GM19324 (cell line): Measurements from ENCODE around the gene SLC9C1.
"Not testable (repeated sequence)": the region's sequence is repeated elsewhere in the genome, so short reads cannot be mapped to it uniquely, and the experiment has no call there.

ENCODE experiments used
- ATAC-seq: cut with Tn5 transposase; IDR thresholded peaks from one replicate; pipeline ENCODE4 v1.9.1; 2021; ENCODE audit warnings: mild to moderate bottlenecking, moderate library complexity; ENCODE audit not compliant: unreplicated experiment, low FRiP score

Gene SLC9C1

DNA sequence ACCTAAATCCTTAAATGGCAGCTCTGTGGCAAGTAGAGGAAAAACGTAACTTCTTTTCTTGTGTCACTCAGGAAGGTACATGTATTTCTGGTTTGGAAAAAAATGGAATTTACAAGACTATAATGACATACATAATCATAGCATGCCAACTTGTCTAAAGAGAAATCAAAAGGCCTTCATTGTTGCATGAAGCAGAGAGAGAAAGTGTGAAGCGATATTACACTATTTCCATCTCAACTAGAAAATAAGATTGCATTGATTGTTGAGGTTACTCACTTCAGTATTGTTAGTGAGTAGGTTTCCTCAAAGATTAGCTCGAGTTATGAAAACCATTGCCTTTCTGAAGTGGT is 93.7 kb downstream of the SLC9C1 start:
- no peak for ATAC-seq

DNA sequence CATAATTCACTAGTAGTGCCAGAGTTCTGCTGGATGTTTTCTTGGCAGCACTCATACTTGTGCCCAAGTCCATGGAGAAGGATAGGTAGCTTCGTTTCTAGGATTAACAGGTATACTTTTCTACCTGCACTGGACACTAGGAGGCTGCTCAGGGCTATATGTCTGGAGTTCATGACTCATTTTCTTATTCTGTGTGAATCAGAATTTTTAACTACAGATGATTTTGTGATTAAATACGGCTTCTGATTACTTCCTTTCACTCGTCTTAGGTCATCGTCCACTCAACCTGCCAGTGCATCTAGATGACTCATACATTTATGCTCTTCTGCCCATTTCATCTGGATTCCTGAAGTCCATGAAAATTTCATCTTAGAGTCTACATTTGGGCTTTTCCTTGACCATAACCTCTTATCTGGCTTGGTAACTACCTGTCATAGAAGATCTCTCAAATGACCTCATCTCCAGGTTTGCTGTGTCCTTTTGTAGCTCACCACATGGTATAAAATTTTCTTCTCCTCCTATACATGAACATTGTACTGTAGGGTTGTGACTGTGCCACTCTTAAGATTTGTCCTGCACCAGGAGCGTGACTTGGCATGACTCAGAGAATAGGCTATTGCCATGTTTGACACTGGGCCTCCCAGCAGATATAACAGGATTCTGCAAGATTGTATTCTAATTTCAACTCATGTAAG is 94.2 kb downstream of the SLC9C1 start:
- no peak for ATAC-seq

DNA sequence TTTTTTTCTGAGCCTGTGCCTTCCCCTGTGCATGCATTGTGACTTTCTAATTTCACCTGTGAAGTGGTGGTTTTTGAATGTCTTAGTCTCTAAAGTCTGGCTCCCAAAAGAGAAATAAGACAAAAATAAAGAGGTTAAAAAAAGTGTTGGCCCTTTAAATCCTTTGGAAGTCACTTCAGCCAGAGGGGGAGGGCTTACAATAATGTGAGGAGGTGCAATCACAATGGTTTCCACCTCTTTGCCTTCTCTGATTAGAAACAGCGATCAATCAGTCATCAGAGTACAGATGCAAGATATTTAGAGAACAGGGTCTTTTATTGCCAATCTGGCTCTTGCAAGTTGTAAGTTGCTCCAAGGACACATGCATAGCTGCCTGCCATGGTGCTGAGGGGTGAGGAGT is 96.9 kb downstream of the SLC9C1 start:
- ATAC-seq: no peak

DNA sequence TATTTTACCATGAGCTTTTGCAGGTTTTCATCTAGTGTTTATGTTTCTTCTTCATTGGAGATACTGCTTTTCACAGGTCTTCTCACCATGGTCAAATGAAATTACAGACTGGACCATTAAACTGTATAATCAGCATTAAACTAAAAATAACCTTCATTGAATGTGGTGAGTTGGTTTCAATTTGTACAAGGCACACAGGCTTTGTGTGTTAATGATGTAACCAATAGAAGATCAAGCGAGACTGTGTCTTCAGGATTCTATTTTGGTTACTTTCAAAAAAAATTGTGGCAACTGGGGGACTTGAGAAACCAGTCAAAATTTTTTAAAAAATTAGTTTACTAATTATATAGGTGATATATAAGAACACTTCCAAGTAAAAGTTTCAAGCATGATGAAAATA is 106.7 kb downstream of the SLC9C1 start:
- no peak for ATAC-seq

DNA sequence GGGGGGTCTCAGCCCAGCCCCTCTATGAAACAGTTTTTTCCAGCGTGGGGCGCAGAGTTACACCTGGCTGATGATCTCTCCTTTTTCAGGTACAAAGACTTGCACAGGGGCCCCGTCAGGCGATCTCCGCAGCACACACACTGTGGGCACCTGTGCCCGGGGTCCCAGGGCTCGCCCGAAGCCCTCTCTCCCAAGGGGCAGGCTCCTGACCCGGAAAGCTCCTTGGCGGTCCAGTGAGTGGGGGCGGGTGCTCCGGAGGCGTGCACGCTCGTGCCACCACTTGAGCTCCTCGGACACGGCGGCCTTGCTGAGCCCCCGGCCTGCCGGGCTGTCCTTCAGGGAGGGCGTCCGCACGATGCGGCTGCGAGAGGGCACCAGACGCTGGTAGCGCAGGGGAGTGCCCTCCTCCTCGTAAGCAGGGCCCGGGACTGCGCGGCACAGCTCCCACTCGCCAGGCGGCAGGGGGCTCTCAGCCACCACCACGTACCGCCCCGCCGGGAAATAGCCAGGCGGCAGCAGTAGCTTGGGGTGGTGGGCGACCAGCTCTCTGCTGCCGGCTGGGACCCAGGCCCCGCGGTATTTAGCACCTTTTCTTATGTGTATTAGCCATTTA is 108.5 kb downstream of the SLC9C1 start:
- ATAC-seq: not testable (repeated sequence)

DNA sequence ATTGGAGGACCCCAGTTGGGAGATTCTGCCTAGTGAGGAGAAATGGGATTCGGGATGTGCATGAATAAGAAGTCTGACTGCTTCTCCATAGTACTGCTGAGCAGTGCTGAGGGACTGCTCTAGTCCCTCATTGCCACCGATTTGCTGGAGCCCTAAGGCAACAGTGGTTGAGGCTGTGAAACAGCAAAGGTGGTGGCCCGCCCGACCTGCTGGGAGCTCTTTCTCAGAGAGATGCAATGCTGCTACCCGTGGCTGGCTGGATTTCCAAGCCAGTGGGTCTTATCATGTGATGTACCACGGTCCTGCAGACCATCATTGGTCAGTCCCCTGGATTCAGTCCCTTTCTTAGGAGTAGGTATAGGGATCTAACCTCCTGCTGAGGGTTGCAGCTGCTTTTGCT is 118.4 kb downstream of the SLC9C1 start:
- no peak for ATAC-seq

DNA sequence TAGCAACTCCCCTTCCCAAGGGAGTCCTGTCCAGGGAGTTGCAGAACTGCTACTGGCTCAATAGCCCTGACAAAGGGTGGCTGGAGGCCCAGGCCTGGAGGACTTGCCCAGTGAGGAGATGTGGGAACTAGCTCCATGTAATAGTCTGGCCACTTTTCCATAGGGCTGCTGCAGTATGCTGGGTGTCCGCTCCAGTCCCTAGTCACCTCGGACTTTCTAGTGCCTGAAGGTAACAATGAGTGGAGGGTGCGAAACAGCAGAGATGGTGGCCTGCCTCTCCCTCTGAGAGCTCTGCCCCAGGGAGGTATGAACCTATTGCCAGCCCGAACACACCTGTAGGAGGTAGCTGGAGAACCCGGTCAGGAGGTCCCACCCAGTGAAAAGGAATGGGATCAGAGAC is 119.0 kb downstream of the SLC9C1 start:
- ATAC-seq: no peak

DNA sequence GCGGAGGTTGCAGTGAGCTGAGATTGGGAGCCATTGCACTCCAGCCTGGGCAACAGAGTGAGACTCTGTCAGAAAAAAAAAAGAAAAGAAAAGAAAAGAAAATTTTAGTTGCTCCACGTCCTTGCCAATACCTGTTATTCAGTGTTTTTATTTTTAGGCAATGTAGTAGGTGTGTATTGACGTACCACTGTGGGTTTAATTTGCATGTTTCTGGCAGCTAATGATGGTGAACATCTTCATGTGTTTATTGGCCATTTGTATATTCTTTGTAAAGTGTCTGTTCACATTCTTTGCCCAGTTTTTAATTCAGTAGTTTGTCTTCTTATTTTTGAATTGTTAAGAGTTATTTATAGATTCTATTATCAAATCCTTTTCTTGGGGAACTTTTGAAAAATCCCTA is 122.9 kb downstream of the SLC9C1 start:
- ATAC-seq: no peak

DNA sequence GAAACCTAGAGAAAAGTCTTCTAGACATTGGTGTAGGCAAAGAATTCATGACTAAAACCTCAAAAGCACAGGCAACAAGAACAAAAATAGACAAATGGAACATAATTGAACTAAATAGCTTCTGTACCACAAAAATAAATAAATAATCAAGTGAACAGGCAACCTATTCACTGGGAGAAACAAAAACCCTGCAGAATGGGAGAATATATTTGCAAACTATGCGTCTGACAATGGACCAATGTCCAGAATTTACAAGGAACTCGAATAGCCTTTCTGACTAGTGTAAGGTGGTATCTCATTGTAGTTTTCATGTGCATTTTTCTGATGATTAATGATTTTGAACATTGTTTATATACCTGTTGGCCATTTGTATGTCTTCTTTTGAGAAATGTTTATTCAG is 124.0 kb downstream of the SLC9C1 start:
- no peak for ATAC-seq

DNA sequence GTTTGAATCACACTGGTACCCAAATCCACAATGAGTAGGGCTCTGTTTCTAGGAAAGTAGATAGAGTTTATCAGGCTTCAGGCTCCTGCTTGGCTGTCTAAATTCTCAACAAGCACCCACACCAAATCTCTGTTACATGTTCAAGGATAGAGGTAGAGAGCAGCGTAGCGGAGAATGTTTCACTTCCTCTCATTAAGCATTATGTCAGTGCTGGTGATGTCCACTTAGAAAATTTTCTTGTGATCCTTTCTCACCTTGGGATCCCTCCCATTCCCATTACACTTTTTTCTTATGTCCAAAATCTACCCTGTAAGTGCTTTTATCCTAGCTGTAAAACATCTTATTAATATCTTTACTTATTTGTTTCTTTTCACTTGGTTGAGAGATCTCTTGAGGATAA is 126.3 kb downstream of the SLC9C1 start:
- no peak for ATAC-seq

DNA sequence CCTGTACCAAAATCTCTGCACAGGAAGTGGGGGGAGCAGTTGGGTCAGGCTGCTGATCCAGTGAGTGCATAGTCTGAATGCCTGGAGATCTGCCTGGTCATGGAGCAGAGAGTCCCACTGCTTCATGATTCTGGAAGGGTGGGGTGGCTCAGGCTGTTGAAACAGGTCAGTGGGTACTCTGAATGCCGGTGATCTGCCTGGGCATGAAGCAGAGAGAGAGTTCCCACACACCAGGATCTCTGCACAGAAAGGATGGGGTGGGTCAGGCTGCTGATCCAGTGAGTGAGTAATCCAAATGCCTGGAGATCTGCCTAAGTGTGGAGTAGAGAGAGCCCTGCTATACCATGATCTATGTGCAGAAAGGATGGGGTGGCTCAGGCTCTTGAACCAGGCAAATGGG is 144.9 kb downstream of the SLC9C1 start:
- ATAC-seq: no peak

DNA sequence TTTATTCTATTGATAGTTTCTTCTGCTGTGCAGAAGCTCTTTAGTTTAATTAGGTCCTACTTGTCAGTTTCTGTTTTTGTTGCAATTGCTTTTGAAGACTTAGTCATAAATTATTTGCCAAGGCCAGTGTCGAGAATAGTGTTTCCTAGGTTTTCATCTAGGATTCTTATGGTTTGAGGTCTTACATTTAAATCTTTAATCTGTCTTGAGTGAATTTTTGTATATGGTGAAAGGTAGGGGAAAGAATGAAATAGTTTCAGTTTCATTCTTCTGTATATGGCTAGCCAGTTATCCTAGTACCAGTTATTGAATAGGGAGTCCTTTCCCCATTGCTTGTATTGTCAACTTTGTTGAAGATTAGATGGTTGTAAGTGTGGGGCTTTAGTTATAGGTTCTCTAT is 150.3 kb downstream of the SLC9C1 start:
- ATAC-seq: no peak

DNA sequence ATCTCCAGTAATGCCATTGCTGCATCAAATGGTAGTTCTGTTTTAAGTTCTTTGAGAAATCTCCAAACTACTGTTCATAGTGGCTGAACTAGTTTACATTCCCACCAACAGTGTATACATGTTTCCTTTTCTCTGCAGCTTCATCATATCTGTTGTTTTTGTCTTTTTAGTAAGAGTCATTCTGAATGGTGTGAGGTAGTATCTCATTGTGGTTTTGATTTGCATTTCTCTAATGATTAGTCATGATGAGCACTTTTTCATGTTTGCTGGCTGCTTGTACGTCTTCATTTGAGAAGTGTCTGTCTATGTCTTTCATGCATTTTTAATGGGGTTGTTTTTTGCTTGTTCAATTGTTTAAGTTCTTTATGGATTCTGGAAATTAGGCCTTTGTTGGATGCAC is 150.8 kb downstream of the SLC9C1 start:
- no peak for ATAC-seq

DNA sequence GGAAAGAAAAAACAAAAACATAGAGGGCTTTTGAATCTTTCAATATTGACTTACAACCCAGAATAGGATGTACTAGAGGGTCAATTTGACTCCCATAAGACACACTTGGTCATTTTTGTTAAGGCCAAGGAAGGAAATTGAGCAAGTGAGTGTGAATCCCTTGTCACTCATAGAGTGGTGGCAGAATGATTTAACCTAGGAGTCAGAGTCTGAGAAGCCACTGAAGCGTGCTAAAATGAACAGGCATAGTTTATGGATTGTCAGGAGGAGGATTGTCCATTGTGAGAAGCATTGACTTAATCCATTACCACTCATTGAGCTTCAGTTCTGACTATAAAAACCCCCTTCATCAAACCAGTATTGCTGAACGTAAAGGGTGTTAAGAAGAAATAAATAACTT is 152.7 kb downstream of the SLC9C1 start:
- ATAC-seq: no peak

DNA sequence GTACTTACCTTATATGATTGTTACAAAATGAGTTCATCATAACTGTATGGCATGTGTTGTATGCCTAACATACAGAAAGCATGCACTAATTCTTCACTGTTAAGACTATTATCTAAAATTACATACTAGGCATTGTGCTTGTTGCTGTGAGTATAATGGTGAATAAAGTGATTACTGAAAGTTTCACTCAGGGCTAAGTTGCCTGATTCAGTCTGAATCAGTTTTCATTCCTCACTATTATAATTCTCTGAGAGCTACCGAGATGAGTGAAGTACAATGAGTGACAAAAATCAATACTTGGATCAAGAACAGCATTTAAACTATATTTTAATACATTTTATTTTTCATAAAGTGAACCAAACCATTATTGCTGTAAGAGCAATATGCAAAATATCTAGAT is 153.4 kb downstream of the SLC9C1 start:
- no peak for ATAC-seq

DNA sequence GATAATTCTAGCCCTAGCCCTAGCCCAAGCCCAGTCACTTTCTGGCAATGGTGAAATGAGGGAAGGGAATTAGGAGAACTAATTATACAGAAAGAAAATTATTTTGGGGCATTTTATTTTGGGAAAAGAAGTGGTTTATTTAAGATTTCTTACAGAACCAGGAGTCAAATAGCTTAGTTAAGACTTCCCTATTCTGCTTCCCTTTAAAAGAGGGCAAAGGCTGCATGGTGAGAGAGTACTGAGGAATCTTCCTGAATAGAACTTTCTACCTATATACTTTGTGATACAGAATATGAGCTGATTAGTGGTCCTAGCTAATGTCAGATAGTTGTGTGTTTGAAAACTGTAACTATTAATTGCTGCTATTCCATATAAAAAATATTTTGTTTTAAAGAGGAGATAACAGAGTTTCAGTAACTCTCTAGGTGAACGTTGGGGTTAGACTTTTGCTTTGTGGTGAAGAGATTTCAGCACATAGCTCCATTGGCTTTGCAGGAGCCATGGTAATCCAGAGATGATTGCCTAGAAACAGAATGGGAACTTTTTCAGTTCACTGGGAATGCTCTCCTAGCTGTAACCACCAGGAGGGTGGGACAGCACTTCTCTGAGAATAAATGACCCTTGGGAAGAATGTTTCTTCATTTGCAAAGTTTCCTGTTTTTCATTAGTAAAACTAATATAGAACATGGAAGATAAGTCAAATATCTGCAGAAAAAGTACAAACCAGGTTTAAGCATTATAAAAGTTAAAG is 155.6 kb downstream of the SLC9C1 start:
- ATAC-seq: no peak

DNA sequence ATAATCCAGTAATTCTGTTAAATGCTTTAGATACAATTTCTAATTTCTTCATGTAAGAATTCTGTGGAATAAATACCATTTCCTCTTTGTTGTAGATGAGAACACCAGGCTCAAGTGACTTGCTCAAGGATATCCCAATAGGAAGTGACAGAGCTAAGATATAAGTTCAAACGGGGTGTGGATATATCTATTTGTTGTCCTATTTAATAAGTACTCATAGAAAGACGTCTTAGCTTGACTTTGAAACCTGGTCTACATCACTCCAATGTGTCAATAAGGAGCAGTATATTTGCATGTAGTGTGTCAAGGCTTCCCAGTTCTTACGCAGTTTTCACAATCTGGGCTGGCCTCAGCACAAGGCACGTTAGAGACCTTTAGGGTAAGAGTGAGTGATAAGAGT is 156.2 kb downstream of the SLC9C1 start:
- ATAC-seq: no peak

DNA sequence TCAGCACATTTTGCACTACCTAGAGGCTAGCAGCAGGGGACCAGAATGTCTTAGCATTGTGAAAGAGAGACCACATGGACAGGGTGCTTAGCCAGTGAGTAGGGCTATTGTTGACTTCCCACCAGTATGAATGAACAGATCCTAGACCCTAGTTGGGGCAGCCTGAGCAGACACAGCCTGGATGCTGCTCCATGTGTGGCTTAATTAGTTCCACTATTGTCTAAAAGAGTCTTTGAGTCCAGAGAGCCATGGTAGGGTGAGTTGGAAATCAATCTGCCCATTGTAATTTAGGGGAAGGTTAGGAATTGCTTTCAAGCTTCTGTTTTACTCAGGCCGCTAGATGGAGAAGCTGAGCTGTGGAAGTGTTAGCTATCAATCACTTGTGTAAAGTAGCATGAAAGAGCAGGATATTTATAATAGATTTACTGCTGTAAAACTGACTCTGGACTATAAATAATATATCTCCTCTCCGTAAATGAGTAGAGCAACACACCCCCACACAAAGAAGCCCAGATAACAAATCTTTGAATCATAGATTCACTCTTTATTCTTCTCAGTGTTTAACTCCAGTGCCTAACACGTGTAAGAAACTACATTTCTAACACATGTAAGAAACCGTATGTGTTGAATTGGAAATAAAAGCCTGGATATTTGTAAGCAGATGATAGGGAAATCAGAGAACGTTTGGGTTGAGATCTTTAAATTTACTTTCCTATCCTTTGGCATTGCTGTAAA is 156.9 kb downstream of the SLC9C1 start:
- no peak for ATAC-seq

DNA sequence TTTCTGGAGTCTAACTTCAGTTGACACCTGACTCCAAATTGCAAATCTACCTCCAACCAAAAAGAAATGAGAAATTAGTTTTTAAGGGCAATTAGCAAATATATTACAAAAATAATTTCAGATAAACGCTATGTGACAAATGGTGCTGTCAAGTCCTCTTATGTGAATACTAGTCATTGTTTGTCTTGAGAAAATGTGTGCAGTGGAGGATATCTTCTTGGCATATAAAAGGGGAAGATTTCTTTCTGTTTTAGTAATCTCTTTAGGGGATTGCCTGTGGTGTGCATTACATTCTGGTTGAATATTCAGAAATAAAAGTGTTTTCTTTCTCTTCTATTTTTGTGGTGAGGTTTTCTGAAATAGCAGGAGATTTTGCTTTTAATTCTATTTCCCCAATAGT is 158.0 kb downstream of the SLC9C1 start:
- ATAC-seq: no peak

DNA sequence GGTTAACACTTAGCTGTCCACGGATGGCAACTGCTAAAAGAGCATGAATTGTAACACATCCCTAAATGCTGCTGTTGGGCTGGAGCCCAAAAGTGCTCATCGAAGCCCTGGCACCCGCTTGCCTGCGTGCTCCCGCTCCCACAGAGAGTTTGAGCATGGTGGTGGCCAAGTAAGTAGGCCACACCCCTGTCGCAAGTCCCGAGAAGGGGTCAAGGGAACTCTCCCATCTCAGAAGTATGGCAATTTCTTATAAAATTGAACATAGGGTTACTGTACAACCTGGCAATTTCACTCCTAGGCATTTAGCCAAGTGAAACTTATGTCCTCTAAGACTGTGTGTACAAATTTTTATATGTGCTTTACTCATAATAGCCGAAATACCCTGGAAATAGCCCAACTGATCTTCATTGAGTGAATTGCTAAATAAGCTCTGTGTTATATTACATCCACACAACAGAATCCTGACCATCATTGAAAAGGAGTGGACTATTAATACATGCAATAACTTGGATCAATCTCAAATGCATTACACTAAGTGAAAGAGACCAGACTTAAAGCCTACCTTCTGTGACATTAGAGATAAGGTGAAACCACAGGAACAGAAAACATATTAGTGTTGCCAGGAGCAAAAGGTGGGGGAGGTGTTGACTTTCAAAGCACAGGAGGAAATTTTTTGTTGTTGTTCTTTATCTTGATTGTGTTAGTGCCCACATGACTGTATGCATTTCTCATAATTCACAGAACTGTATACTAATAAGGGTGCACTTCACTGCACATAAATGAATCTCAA is 159.5 kb downstream of the SLC9C1 start:
- ATAC-seq: no peak
